Non-pigmented ciliary epithelial cell (primary cell): ENCODE measurements around the gene VWA1.
"Not testable (repeated sequence)": the region's sequence is repeated elsewhere in the genome, so short reads cannot be mapped to it uniquely, and the experiment has no call there.

ENCODE experiments used
- DNase-seq: peaks from one replicate; pipeline ENCODE4 v3.0.0-alpha.2; 2010; ENCODE audit warnings: low read depth

VWA1 gene

DNA sequence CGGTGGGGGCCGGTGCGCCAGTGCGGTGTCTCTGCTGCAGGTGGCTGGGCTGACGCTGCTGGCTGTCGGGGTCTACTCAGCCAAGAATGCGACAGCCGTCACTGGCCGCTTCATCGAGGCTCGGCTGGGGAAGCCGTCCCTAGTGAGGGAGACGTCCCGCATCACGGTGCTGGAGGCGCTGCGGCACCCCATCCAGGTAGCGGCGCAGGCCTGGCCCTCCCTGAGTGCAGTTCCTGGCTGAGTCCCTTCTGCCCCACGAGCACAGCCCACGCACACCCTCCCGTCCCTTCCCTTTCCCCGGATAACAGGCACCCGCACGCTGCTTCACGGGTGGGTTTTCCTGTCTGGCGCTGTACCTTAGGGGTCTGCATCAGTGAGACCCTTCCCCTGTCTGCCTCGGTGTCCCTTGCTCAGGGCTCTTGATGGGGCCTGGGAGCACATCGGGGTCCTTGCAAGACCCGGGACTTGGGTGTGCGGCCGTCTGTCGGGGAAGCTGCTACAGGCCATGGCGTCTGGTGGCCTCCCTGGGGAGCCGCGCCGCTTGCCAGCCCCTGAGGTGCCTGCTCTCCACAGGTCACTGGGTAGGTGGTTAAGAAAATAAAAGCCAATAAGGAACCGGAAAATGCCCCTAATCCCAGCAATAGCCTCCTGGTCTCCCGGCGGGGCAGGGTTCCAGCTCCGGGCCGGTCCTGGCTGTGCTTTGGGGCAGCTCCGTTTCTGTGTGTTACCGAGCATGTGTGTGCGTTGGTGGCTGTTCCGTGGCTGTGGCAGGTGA is 49.7 kb downstream of the VWA1 start:
- DNase-seq: not testable (repeated sequence)

DNA sequence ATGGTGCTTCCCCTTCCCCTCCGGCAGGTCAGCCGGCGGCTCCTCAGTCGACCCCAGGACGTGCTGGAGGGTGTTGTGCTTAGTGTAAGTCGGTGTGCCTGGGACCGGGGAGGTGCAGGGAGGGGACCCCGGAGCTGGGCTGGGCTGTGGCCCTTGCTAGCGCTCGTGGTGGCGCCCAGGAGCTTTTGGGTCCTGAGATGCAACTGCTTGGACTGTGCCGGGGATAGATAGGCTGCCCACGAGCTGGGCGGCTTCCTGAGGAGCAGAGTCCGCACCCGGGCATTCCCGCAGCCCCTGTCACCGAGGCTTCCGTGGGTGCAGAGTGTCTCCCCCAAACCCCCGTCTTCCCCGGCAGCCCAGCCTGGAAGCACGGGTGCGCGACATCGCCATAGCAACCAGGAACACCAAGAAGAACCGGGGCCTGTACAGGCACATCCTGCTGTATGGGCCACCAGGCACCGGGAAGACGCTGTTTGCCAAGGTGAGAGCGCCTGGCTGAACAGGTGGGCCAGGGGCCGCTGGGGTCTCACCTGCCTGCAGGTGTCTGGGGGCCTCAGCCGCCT is 50.3 kb downstream of the VWA1 start:
- DNase-seq: not testable (repeated sequence)

DNA sequence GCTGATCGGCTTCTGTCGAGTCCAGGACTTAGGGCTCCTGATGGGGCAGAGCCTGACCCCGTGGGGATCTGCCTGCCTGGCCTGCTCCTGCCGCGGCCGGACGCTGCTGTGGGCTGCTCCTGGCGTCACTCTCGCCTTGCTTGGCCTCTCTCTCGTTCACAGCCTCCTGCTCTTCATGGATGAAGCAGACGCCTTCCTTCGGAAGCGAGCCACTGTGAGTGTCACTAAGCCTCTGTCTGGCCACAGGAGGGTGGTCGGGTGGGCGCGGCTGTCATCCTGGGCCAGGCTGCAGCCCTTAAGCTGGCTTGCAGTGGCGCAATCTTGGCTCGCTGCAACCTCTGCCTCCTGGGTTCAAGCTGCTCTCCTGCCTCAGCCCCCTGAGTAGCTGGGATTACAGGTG is 52.2 kb downstream of the VWA1 start:
- DNase-seq: no peak

DNA sequence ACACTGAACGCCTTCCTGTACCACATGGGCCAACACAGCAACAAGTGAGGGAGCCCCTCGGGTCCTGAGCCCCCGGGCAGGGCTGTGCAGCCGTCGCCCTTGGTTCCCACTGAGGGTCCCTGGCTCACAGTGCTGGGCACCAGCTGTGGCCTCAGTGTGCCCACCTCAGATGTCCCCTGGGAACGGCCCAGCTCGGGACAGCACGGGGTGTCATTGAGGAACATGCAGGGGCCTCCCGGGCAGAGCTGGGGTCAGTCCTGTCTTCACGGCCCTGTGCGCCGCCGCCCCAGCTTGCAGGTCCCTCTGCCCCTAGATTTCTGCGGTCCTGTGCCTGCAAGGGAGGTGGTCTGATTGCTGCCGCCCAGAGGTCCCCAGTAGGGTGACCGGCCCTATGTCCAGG is 53.7 kb downstream of the VWA1 start:
- DNase-seq: no peak

DNA sequence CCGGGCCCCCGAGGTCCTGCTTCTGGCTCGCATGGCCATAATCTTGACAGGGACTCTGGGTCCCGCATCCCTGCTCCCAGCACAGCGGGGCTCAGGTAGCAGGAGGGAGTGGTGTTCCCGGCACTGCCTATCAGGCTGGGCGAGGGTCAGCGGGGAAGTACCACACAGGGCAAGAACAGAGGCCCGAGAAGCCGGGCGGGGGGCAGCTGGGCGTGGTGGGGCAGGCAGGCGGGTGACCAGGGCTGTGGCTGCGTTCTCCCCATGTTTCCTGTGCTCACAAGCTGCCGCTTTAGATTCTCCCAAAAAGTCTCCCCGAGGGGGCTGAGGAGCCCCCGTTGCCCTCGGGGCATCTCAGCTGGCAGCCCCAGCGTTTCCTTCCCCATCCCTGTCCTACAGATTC is 54.4 kb downstream of the VWA1 start:
- no peak for DNase-seq

DNA sequence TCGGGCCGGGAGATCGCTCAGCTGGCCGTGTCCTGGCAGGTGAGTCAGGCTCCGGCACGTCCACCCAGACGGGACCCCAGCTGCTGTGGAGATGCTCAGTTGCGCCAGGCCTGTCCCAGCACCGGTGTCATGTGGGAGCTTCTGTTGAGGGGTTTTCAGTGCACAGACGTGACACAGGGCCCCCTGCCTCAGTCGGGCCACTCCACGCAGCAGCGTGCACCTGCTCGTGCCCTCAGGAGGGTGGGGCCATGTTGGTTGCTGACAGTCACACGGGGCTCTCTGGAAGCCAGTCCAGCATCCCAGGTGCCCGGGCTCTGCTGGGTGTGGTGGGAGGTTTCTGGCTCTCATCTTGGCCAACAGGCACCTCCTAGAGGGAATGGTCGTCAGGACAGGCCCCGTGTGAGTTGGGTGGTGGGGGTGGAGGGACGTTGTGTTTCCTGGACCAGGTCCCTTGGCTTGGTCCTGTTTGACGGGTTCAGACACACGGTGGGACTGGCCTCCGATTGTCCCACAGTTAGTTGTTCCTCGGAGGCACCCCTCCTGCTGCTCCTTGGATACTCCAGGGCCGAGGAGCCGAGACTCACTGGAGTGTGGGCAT is 55.2 kb downstream of the VWA1 start:
- DNase-seq: no peak

DNA sequence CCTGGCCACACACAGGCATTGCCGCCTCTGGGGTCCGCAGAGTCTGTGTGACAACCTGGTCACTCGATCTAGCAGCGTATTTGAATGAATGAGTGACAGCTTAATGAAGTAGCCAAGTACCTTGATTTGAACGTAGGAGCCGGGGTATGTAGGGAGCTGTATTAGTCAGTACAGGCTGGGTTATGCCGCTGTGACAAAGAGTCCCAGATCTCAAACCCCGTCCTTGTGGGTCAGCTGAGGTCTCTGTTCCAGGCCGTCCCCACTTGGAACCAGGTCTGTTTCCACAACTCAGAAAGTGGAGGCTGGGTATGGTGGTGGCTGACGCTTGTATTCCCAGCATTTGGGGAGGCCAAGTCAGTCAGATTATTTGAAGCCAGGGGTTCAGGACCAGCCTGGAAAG is 56.1 kb downstream of the VWA1 start:
- no peak for DNase-seq
